HepG2 (cell line): Measurements from ENCODE around the gene ZBTB4. TPM values are rescaled to one million over a fixed set of nuclear protein-coding genes. Genes with fewer than 3 reads are reported as not detected.

Source experiments
- ATAD3A ChIP-seq: sonication (generic); formaldehyde crosslinking; IDR thresholded peaks from 2 replicates; pipeline ENCODE4 v1.4.0; 2020; ENCODE audit warnings: missing genetic modification reagents
- ATF4 ChIP-seq, 2 experiments: fragments of 450-650 bp in 1 of 2; sonication (generic) in 1 of 2; formaldehyde crosslinking; IDR thresholded peaks; 2 replicates each; pipeline versions ENCODE4 v1.5.0 to v1.8.0; 2020 to 2022; ENCODE audit warnings: mild to moderate bottlenecking in 1 of 2, missing genetic modification reagents in 1 of 2
- BCL3 ChIP-seq: sonication (generic); formaldehyde crosslinking; IDR thresholded peaks from 2 replicates; pipeline ENCODE4 v1.5.1; 2020; ENCODE audit warnings: mild to moderate bottlenecking, missing genetic modification reagents, moderate library complexity
- CENPT ChIP-seq: sonication (generic); formaldehyde crosslinking; IDR thresholded peaks from 2 replicates; pipeline ENCODE4 v1.8.0; 2022; ENCODE audit warnings: low read depth, mild to moderate bottlenecking, moderate library complexity, missing genetic modification reagents
- HMG20B ChIP-seq: conservative IDR thresholded peaks from 2 replicates; pipeline ENCODE4 v1.6.1; 2016; ENCODE audit warnings: missing genetic modification reagents, missing compliant biosample characterization
- LCORL ChIP-seq, 2 experiments: fragments of 450-650 bp in 1 of 2; sonication (generic) in 1 of 2; formaldehyde crosslinking in 1 of 2; IDR thresholded peaks; 2 replicates each; pipeline versions ENCODE4 v1.5.0 to v1.6.1; 2017 to 2020; ENCODE audit warnings: antibody characterized with exemption in 1 of 2, missing genetic modification reagents in 1 of 2
- MXI1 ChIP-seq: IDR thresholded peaks from 3 replicates; pipeline ENCODE4 v1.6.1; 2012; ENCODE audit warnings: low read depth, low read length, inconsistent platforms, borderline replicate concordance
- NFE2L1 ChIP-seq: sonication (generic); formaldehyde crosslinking; IDR thresholded peaks from 2 replicates; pipeline ENCODE4 v1.4.0; 2020; ENCODE audit warnings: missing genetic modification reagents, mild to moderate bottlenecking, borderline replicate concordance
- SAFB2 ChIP-seq: sonication (generic); formaldehyde crosslinking; IDR thresholded peaks from 2 replicates; pipeline ENCODE4 v1.5.1; 2020; ENCODE audit warnings: missing genetic modification reagents, low read depth, mild to moderate bottlenecking, borderline replicate concordance
- SP140L ChIP-seq: sonication (generic); formaldehyde crosslinking; IDR thresholded peaks from 2 replicates; pipeline ENCODE4 v1.4.0; 2020; ENCODE audit warnings: missing genetic modification reagents, borderline replicate concordance
- U2AF2 ChIP-seq: fragments of 200-400 bp; formaldehyde crosslinking; IDR thresholded peaks from 2 replicates; pipeline ENCODE4 v1.6.1; 2017; ENCODE audit warnings: low read depth, mild to moderate bottlenecking, low read length
- ZBTB44 ChIP-seq: sonication (generic); formaldehyde crosslinking; IDR thresholded peaks from 2 replicates; pipeline ENCODE4 v1.4.0; 2020; ENCODE audit warnings: missing genetic modification reagents
- ZFP90 ChIP-seq: sonication (generic); formaldehyde crosslinking; IDR thresholded peaks from 2 replicates; pipeline ENCODE4 v1.8.0; 2022; ENCODE audit warnings: missing genetic modification reagents, mild to moderate bottlenecking, inconsistent platforms, borderline replicate concordance
- ZIK1 ChIP-seq: sonication (generic); formaldehyde crosslinking; IDR thresholded peaks from 2 replicates; pipeline ENCODE4 v1.5.0; 2020; ENCODE audit warnings: mild to moderate bottlenecking, low read depth, missing genetic modification reagents, borderline replicate concordance
- ZNF101 ChIP-seq: sonication (generic); formaldehyde crosslinking; IDR thresholded peaks from 2 replicates; pipeline ENCODE4 v1.4.0; 2020; ENCODE audit warnings: mild to moderate bottlenecking, low read depth, missing genetic modification reagents, borderline replicate concordance
- ZNF383 ChIP-seq: sonication (generic); formaldehyde crosslinking; IDR thresholded peaks from 2 replicates; pipeline ENCODE4 v1.4.0; 2020; ENCODE audit warnings: missing genetic modification reagents, mild to moderate bottlenecking, borderline replicate concordance
- ZNF652 ChIP-seq: IDR thresholded peaks from 2 replicates; pipeline ENCODE4 v1.6.1; 2016; ENCODE audit warnings: low read depth, borderline replicate concordance
- ZNF782 ChIP-seq: sonication (generic); formaldehyde crosslinking; IDR thresholded peaks from 2 replicates; pipeline ENCODE4 v1.4.0; 2020; ENCODE audit warnings: missing genetic modification reagents, mild to moderate bottlenecking, borderline replicate concordance
- ZSCAN22 ChIP-seq: sonication (generic); formaldehyde crosslinking; IDR thresholded peaks from 2 replicates; pipeline ENCODE4 v1.4.0; 2020; ENCODE audit warnings: mild to moderate bottlenecking, missing genetic modification reagents
- polyA plus RNA-seq, 8 experiments: library from polyadenylated mRNA; depleted of rRNA in 3 of 8; stranded (reverse) in 7 of 8; unstranded in 1 of 8; fragments of >200 nt; fragmentation: Illumina TruSeq in 4 of 8; extraction: Trizol in 4 of 8; gene quantifications; 2 replicates each; pipeline versions ENCODE4 v1.2.1 to v1.2.3, GENCODE V29; 2011 to 2016; ENCODE audit warnings: low read depth in 4 of 8, missing spikeins in 1 of 8, mixed read lengths in 1 of 8; ENCODE audit not compliant: insufficient read depth in 1 of 8
- total RNA-seq, 5 experiments: library from RNA; depleted of rRNA; stranded (reverse); fragments of >200 nt; fragmentation: Illumina TruSeq; extraction: Trizol; gene quantifications; 2 replicates each; pipeline ENCODE4 v1.2.3, GENCODE V29; 2016; ENCODE audit warnings: low read depth in 1 of 5
- TF ChIP-seq, protein P1 (sequence below): sonication (generic); formaldehyde crosslinking; IDR thresholded peaks from 2 replicates; pipeline ENCODE4 v1.4.0; 2020; ENCODE audit warnings: mild to moderate bottlenecking, missing genetic modification reagents

Gene ZBTB4
- total and polyA plus RNA-seq, 2 of the 13 experiments (the other 11 are each of a cell fraction or from before 2014, with no cell fraction given): 4.3 to 7.4 TPM

- TF ChIP-seq BCL3 (no peak), LCORL (IDR thresholded peaks at IDR 0.05) (no peak), LCORL (CRISPR knock-in tag; IDR thresholded peaks at IDR 0.05) (no peak), U2AF2 (no peak), ZIK1 (CRISPR knock-in tag) (no peak), ATAD3A (CRISPR knock-in tag) (0 out of 2 replicates have a peak, but pooled peaks have one; percentile 22), ZNF782 (CRISPR knock-in tag) (no peak), SP140L (CRISPR knock-in tag) (no peak), CENPT (CRISPR knock-in tag) (no peak), ZSCAN22 (CRISPR knock-in tag) (no peak), NFE2L1 (CRISPR knock-in tag) (no peak), ZBTB44 (no peak), ZNF101 (no peak), HMG20B (CRISPR knock-in tag) (no peak), MXI1 (no peak; the same call in 2 of the 3 replicates), ATF4 (CRISPR knock-in tag; IDR thresholded peaks at IDR 0.05) (no peak), ZNF383 (CRISPR knock-in tag) (no peak), SAFB2 (CRISPR knock-in tag) (no peak), ZFP90 (CRISPR knock-in tag) (no peak), ZNF652 (CRISPR knock-in tag) (no peak)
- TF ChIP-seq, protein P1, sequence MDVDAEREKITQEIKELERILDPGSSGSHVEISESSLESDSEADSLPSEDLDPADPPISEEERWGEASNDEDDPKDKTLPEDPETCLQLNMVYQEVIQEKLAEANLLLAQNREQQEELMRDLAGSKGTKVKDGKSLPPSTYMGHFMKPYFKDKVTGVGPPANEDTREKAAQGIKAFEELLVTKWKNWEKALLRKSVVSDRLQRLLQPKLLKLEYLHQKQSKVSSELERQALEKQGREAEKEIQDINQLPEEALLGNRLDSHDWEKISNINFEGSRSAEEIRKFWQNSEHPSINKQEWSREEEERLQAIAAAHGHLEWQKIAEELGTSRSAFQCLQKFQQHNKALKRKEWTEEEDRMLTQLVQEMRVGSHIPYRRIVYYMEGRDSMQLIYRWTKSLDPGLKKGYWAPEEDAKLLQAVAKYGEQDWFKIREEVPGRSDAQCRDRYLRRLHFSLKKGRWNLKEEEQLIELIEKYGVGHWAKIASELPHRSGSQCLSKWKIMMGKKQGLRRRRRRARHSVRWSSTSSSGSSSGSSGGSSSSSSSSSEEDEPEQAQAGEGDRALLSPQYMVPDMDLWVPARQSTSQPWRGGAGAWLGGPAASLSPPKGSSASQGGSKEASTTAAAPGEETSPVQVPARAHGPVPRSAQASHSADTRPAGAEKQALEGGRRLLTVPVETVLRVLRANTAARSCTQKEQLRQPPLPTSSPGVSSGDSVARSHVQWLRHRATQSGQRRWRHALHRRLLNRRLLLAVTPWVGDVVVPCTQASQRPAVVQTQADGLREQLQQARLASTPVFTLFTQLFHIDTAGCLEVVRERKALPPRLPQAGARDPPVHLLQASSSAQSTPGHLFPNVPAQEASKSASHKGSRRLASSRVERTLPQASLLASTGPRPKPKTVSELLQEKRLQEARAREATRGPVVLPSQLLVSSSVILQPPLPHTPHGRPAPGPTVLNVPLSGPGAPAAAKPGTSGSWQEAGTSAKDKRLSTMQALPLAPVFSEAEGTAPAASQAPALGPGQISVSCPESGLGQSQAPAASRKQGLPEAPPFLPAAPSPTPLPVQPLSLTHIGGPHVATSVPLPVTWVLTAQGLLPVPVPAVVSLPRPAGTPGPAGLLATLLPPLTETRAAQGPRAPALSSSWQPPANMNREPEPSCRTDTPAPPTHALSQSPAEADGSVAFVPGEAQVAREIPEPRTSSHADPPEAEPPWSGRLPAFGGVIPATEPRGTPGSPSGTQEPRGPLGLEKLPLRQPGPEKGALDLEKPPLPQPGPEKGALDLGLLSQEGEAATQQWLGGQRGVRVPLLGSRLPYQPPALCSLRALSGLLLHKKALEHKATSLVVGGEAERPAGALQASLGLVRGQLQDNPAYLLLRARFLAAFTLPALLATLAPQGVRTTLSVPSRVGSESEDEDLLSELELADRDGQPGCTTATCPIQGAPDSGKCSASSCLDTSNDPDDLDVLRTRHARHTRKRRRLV (CRISPR knock-in tag): no peak
Observed at GRCh38 chr17:7479213-7480088, at the start of gene ZBTB4 (continued).
